K562 (cell line): ENCODE measurements around the gene MYH11. TPM values are rescaled to one million over a fixed set of nuclear protein-coding genes. Genes with fewer than 3 reads are reported as not detected.

ENCODE experiments used
- ATAC-seq: fragments of 200-7000 bp; cut with Tn5 transposase; 3 replicates; pipeline ENCODE4 v1.9.1; 2020; ENCODE audit warnings: moderate library complexity
- BruUV-seq: library from RNA; stranded (reverse); fragments of 400-500 nt; replicated peaks from 2 replicates; lab custom pipeline; 2021; lab: Mats Ljungman, UMichigan
- CTCF ChIA-PET: fragments of 300-600 bp; formaldehyde crosslinking; extraction: SDS; loops from one replicate; lab custom pipeline; 2021; ENCODE audit warnings: low intra/inter-chr PET ratio; lab: Yijun Ruan, JAX
- POLR2A ChIA-PET: fragments of 300-600, 350-650 bp; sonication (Branson Sonifier 250); formaldehyde crosslinking; extraction: SDS; loops from one replicate; lab custom pipeline; 2021; ENCODE audit warnings: antibody characterized with exemption, inconsistent platforms; lab: Yijun Ruan, JAX
- DNase-seq, 4 experiments: peaks; one replicate each; pipeline versions ENCODE4 v3.0.0 to v3.0.0-alpha.2; 2011 to 2018; ENCODE audit warnings: low spot score in 3 of 4, mixed read lengths in 3 of 4; ENCODE audit errors: extremely low read depth in 1 of 4
- FAIRE-seq: peaks from 2 replicates; lab custom pipeline; 2011; peaks lifted over from hg19 to GRCh38; lab: Jason Lieb, UNC
- H2AFZ ChIP-seq: 2 replicates; pipeline ENCODE4 v1.6.0; 2011; ENCODE audit warnings: low read depth, low read length, control low read depth, inconsistent platforms
- H3K27ac ChIP-seq: fragments of 200-600 bp; 3 replicates; pipeline ENCODE4 v1.8.0; 2011; ENCODE audit warnings: low read depth, mild to moderate bottlenecking, control low read depth, inconsistent platforms, low read length, moderate library complexity, mixed read lengths; ENCODE audit errors: extremely low read depth
- H3K27me3 ChIP-seq, 2 experiments: fragments of 300-600 bp in 1 of 2; 2 replicates in 1 of 2; 3 replicates in 1 of 2; pipeline versions ENCODE4 v1.6.0 to v1.8.0; 2011; ENCODE audit warnings: inconsistent platforms in 2 of 2, low read length in 2 of 2, mild to moderate bottlenecking in 1 of 2, mixed read lengths in 1 of 2, moderate library complexity in 1 of 2; ENCODE audit not compliant: control insufficient read depth in 2 of 2, insufficient read depth in 2 of 2
- H3K36me3 ChIP-seq: fragments of 300-600 bp; 3 replicates; pipeline ENCODE4 v1.8.0; 2011; ENCODE audit warnings: mild to moderate bottlenecking, low read length, inconsistent platforms; ENCODE audit not compliant: control insufficient read depth, insufficient read depth
- H3K4me1 ChIP-seq, 2 experiments: fragments of 200-600 bp in 1 of 2; replicated peaks in 1 of 2; 2 replicates in 1 of 2; 3 replicates in 1 of 2; pipeline versions ENCODE4 v1.5.1 to v1.8.0; 2011; ENCODE audit warnings: inconsistent platforms in 2 of 2, low read length in 2 of 2, mild to moderate bottlenecking in 1 of 2, mixed read lengths in 1 of 2, moderate library complexity in 1 of 2; ENCODE audit not compliant: control insufficient read depth in 2 of 2, insufficient read depth in 2 of 2
- H3K4me2 ChIP-seq: 2 replicates; pipeline ENCODE4 v1.6.1; 2011; ENCODE audit warnings: low read length, control low read depth, inconsistent platforms, mixed read lengths; ENCODE audit not compliant: insufficient read depth
- H3K4me3 ChIP-seq: fragments of 200-600 bp; sonication (generic), shearing (Covaris generic); 2 replicates; pipeline ENCODE4 v1.5.1; 2016; ENCODE audit warnings: control low read depth, inconsistent platforms
- H3K79me2 ChIP-seq: fragments of 200-600 bp; 3 replicates; pipeline ENCODE4 v1.8.0; 2011; ENCODE audit warnings: low read length, inconsistent platforms; ENCODE audit not compliant: control insufficient read depth, insufficient read depth
- H3K9ac ChIP-seq, 2 experiments: 2 replicates each; pipeline versions ENCODE4 v1.6.0 to v1.6.1; 2011; ENCODE audit warnings: low read depth in 2 of 2, low read length in 2 of 2, control low read depth in 1 of 2, inconsistent platforms in 1 of 2, mild to moderate bottlenecking in 1 of 2, mixed read lengths in 1 of 2; ENCODE audit not compliant: insufficient read depth in 1 of 2
- H3K9me1 ChIP-seq: one replicate; pipeline ENCODE4 v1.6.0; 2011; ENCODE audit warnings: inconsistent platforms, mild to moderate bottlenecking, low read length, moderate library complexity; ENCODE audit not compliant: control insufficient read depth, insufficient read depth
- H3K9me3 ChIP-seq: replicated peaks from 2 replicates; pipeline ENCODE4 v1.5.1; 2011; ENCODE audit warnings: low read depth, low read length, inconsistent platforms; ENCODE audit not compliant: control insufficient read depth, insufficient read depth
- H4K20me1 ChIP-seq: replicated peaks from 2 replicates; pipeline ENCODE4 v1.6.1; 2011; ENCODE audit warnings: low read length, inconsistent platforms, mixed read lengths; ENCODE audit not compliant: control insufficient read depth, insufficient read depth
- AFF4 ChIP-seq: sonication (generic); formaldehyde crosslinking; IDR thresholded peaks from 2 replicates; pipeline ENCODE4 v1.8.0; 2023; ENCODE audit warnings: mild to moderate bottlenecking, missing genetic modification reagents
- ATF2 ChIP-seq: sonication (generic); formaldehyde crosslinking; IDR thresholded peaks from 2 replicates; pipeline ENCODE4 v1.8.1; 2022; ENCODE audit warnings: missing genetic modification reagents
- DDX20 ChIP-seq: fragments of 450-650 bp; IDR thresholded peaks from 2 replicates; pipeline ENCODE4 v1.6.1; 2016; ENCODE audit warnings: missing genetic modification characterization, low read depth, mild to moderate bottlenecking, missing compliant biosample characterization, moderate library complexity
- KAT2B ChIP-seq: IDR thresholded peaks from one replicate; pipeline ENCODE4 v1.6.1; 2012; ENCODE audit warnings: low read depth, mild to moderate bottlenecking, control low read depth, inconsistent platforms, low read length, moderate library complexity
- MCM7 ChIP-seq, 2 experiments: fragments of 450-650 bp; IDR thresholded peaks; 2 replicates each; pipeline ENCODE4 v1.6.1; 2016 to 2018
- POLR2G ChIP-seq: fragments of 200-400 bp; formaldehyde crosslinking; IDR thresholded peaks from 2 replicates; pipeline ENCODE4 v1.6.1; 2017; ENCODE audit warnings: low read depth, mild to moderate bottlenecking, antibody characterized with exemption, low read length, moderate library complexity
- RREB1 ChIP-seq: fragments of 250-450 bp; sonication (Bioruptor Pico); IDR thresholded peaks from 2 replicates; pipeline ENCODE4 v1.4.0; 2020
- ZNF785 ChIP-seq: fragments of 250-450 bp; sonication (Bioruptor Pico); IDR thresholded peaks from 2 replicates; pipeline ENCODE4 v1.4.0; 2020; ENCODE audit warnings: mild to moderate bottlenecking
- WGBS: fragments of 100-300 bp; shearing (Covaris generic); methylation state at CpG from one replicate; pipeline ENCODE4 v1.1.6; 2016; ENCODE audit warnings: low coverage, mixed read lengths; ENCODE audit not compliant: insufficient coverage; ENCODE audit errors: missing lambda C conversion rate; 5-methylcytosine and 5-hydroxymethylcytosine counted together
- in situ Hi-C: fragments of 300-500 bp; cut with MboI; formaldehyde crosslinking; loops from 4 replicates; pipeline ENCODE4 v1.15.0; 2018; ENCODE audit warnings: inconsistent platforms, mixed read lengths
- intact Hi-C: fragments of 100-400 bp; cut with micrococcal nuclease; formaldehyde crosslinking; loops from 2 replicates; pipeline ENCODE4 v1.14.2; 2022
- polyA plus RNA-seq, 8 experiments: library from polyadenylated mRNA; depleted of rRNA in 4 of 8; stranded (reverse) in 5 of 8; unstranded in 3 of 8; fragments of >200 nt; fragmentation: Nextera tagmentation in 2 of 8; fragmentation: Illumina TruSeq in 1 of 8; extraction: Ambion mirVana in 2 of 8; extraction: Trizol in 1 of 8; gene quantifications; 2 replicates each; pipeline versions ENCODE4 v1.2.1 to v1.2.3, GENCODE V29; 2011 to 2014; ENCODE audit warnings: inconsistent platforms in 1 of 8, missing spikeins in 1 of 8
- total RNA-seq, 7 experiments: library from RNA; depleted of rRNA in 6 of 7; stranded (reverse); fragments of >200 nt in 6 of 7; fragmentation: Illumina TruSeq in 2 of 7; extraction: Trizol in 2 of 7; gene quantifications; 2 replicates each; pipeline versions ENCODE4 v1.2.1 to v1.2.3, GENCODE V29; 2011 to 2021; ENCODE audit warnings: low replicate concordance in 1 of 7
- TF ChIP-seq, protein P1 (sequence below): fragments of 250-450 bp; sonication (Bioruptor Pico); IDR thresholded peaks from 2 replicates; pipeline ENCODE4 v1.8.0; 2021; ENCODE audit warnings: moderate library complexity, mild to moderate bottlenecking, inconsistent platforms

The MYH11 gene
- total and polyA plus RNA-seq, 9 of the 15 experiments (the other 6 are each of a cell fraction or from before 2014, with no cell fraction given), result 0.05 to 0.47 (median 0.08) TPM; not detected in 5

GRCh38 chr16:15653227-15653626, 203.6 kb downstream of the MYH11 start:
- no TSS peak for BruUV-seq
- Histone ChIP-seq H3K4me1 (peaks cover 6 to 19% of the 10 kb centered on the region in 2 experiments; a peak in 3 of 5 replicates), H3K9ac (no peak overlapping the region), H3K79me2 (peaks cover 69% of the 10 kb centered on the region), H3K9me3 (no peaks in the 10 kb centered on the region), H3K36me3 (peaks cover 20% of the 10 kb centered on the region; the same call in 2 of the 3 replicates), H4K20me1 (peaks cover 7% of the 10 kb centered on the region; the same call in 1 of the 2 replicates), H3K4me2 (no peak overlapping the region), H3K27ac (no peak overlapping the region), H3K9me1 (no peaks in the 10 kb centered on the region), H3K27me3 (no peaks in the 10 kb centered on the region), H2AFZ (no peak overlapping the region), H3K4me3 (no peak overlapping the region)
- CTCF ChIA-PET, result no interaction called here
- POLR2A ChIA-PET, result interaction anchor here (0.6 to 1.3 kb wide), 7 partner anchors 8 to 222 kb away, joined by 3 to 5 read pairs (median 3); partner anchors contain the start of gene MARF1
- intact Hi-C loops (no loop called here), in situ Hi-C loops (no loop called here)
- DNase-seq (no peak), FAIRE-seq (no peak), ATAC-seq (no peak)
- WGBS, result 66% methylated on average over 4 of the region's 4 CpGs
- TF ChIP-seq AFF4 (CRISPR knock-in tag), result no peak
- no peak for TF ChIP-seq ATF2
- no peak for TF ChIP-seq RREB1 (CRISPR knock-in tag)
- no peak for TF ChIP-seq KAT2B
- no peak for TF ChIP-seq MCM7 (IDR thresholded peaks at IDR 0.05)
- no peak for TF ChIP-seq ZNF785 (CRISPR knock-in tag)
- TF ChIP-seq DDX20 (tag), result no peak
- TF ChIP-seq, protein P1, sequence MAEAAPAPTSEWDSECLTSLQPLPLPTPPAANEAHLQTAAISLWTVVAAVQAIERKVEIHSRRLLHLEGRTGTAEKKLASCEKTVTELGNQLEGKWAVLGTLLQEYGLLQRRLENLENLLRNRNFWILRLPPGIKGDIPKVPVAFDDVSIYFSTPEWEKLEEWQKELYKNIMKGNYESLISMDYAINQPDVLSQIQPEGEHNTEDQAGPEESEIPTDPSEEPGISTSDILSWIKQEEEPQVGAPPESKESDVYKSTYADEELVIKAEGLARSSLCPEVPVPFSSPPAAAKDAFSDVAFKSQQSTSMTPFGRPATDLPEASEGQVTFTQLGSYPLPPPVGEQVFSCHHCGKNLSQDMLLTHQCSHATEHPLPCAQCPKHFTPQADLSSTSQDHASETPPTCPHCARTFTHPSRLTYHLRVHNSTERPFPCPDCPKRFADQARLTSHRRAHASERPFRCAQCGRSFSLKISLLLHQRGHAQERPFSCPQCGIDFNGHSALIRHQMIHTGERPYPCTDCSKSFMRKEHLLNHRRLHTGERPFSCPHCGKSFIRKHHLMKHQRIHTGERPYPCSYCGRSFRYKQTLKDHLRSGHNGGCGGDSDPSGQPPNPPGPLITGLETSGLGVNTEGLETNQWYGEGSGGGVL (CRISPR knock-in tag), result no peak
- TF ChIP-seq POLR2G, result no peak
